HepG2 (cell line): ENCODE measurements around the gene PCIF1. TPM values are rescaled to one million over a fixed set of nuclear protein-coding genes. Genes with fewer than 3 reads are reported as not detected.

Experiments used
- ATAC-seq: fragments of 200-7000 bp; cut with Tn5 transposase; 3 replicates; pipeline ENCODE4 v1.9.1; 2020; ENCODE audit warnings: mild to moderate bottlenecking, moderate library complexity
- BruUV-seq: library from RNA; stranded (reverse); fragments of 400-500 nt; replicated peaks from 2 replicates; lab custom pipeline; 2021; lab: Mats Ljungman, UMichigan
- CTCF ChIA-PET: fragments of 300-600 bp; formaldehyde crosslinking; extraction: SDS; loops from one replicate; lab custom pipeline; 2021; ENCODE audit warnings: low total read pairs, inconsistent platforms, low intra/inter-chr PET ratio; lab: Yijun Ruan, JAX
- POLR2A ChIA-PET: fragments of 350-600 bp; sonication (Branson Sonifier 250); formaldehyde crosslinking; loops from one replicate; lab custom pipeline; 2020; ENCODE audit warnings: antibody characterized with exemption, inconsistent platforms; lab: Yijun Ruan, JAX
- DNase-seq: peaks from one replicate; pipeline ENCODE4 v3.0.0-alpha.2; 2015; ENCODE audit warnings: low spot score
- FAIRE-seq: peaks from 3 replicates; lab custom pipeline; 2011; peaks lifted over from hg19 to GRCh38; lab: Jason Lieb, UNC
- H2AFZ ChIP-seq: one replicate; pipeline ENCODE4 v1.6.1; 2011; ENCODE audit warnings: low read length, inconsistent platforms
- H3K27ac ChIP-seq: fragments of 300-600 bp; 3 replicates; pipeline ENCODE4 v1.8.0; 2011; ENCODE audit warnings: mixed run types, mild to moderate bottlenecking, mixed read lengths, low read length, inconsistent platforms; ENCODE audit not compliant: insufficient read depth; ENCODE audit errors: extremely low read length
- H3K27me3 ChIP-seq, 2 experiments: fragments of 200-600 bp in 1 of 2; 2 replicates in 1 of 2; 3 replicates in 1 of 2; pipeline versions ENCODE4 v1.6.0 to v1.8.0; 2011; ENCODE audit warnings: low read length in 2 of 2, mild to moderate bottlenecking in 2 of 2, moderate library complexity in 2 of 2, inconsistent platforms in 1 of 2; ENCODE audit not compliant: insufficient read depth in 2 of 2, control insufficient read depth in 1 of 2
- H3K36me3 ChIP-seq, 2 experiments: fragments of 200-600 bp in 1 of 2; replicated peaks in 1 of 2; 2 replicates in 1 of 2; 3 replicates in 1 of 2; pipeline versions ENCODE4 v1.5.1 to v1.8.0; 2011; ENCODE audit warnings: low read length in 2 of 2, inconsistent platforms in 1 of 2; ENCODE audit not compliant: insufficient read depth in 2 of 2, control insufficient read depth in 1 of 2
- H3K4me1 ChIP-seq: 2 replicates; pipeline ENCODE4 v1.5.1; 2012; ENCODE audit warnings: low read length, inconsistent platforms; ENCODE audit not compliant: insufficient read depth
- H3K4me2 ChIP-seq: 2 replicates; pipeline ENCODE4 v1.6.0; 2011; ENCODE audit warnings: low read depth, low read length, inconsistent platforms
- H3K4me3 ChIP-seq, 3 experiments: fragments of 200-600 bp in 1 of 3; sonication (generic), shearing (Covaris generic) in 1 of 3; replicated peaks in 1 of 3; 2 replicates each; pipeline ENCODE4 v1.5.1; 2011 to 2016; ENCODE audit warnings: low read length in 3 of 3, inconsistent platforms in 2 of 3, low read depth in 2 of 3, mild to moderate bottlenecking in 2 of 3, control low read depth in 1 of 3, mixed read lengths in 1 of 3; ENCODE audit not compliant: insufficient read depth in 1 of 3
- H3K79me2 ChIP-seq: one replicate; pipeline ENCODE4 v1.6.1; 2011; ENCODE audit warnings: low read length, inconsistent platforms; ENCODE audit not compliant: insufficient read depth
- H3K9ac ChIP-seq: 2 replicates; pipeline ENCODE4 v1.6.0; 2011; ENCODE audit warnings: mild to moderate bottlenecking, low read depth, low read length, inconsistent platforms; ENCODE audit not compliant: insufficient read depth
- H3K9me3 ChIP-seq: 2 replicates; pipeline ENCODE4 v1.5.1; 2012; ENCODE audit warnings: mild to moderate bottlenecking, low read length
- H4K20me1 ChIP-seq: 2 replicates; pipeline ENCODE4 v1.6.0; 2011; ENCODE audit warnings: inconsistent platforms, mild to moderate bottlenecking, low read length, moderate library complexity; ENCODE audit not compliant: insufficient read depth
- ESRRA ChIP-seq: sonication (generic); formaldehyde crosslinking; IDR thresholded peaks from 2 replicates; pipeline ENCODE4 v1.5.1; 2020; ENCODE audit warnings: mild to moderate bottlenecking, low read depth, missing genetic modification reagents
- HMG20A ChIP-seq: IDR thresholded peaks from 2 replicates; pipeline ENCODE4 v1.6.1; 2016; ENCODE audit warnings: borderline replicate concordance
- MTA1 ChIP-seq: sonication (generic); formaldehyde crosslinking; IDR thresholded peaks from 2 replicates; pipeline ENCODE4 v1.4.0; 2020; ENCODE audit warnings: missing genetic modification reagents, mild to moderate bottlenecking, borderline replicate concordance
- NFE2L1 ChIP-seq: sonication (generic); formaldehyde crosslinking; IDR thresholded peaks from 2 replicates; pipeline ENCODE4 v1.4.0; 2020; ENCODE audit warnings: missing genetic modification reagents, mild to moderate bottlenecking, borderline replicate concordance
- PAWR ChIP-seq: sonication (generic); formaldehyde crosslinking; IDR thresholded peaks from 2 replicates; pipeline ENCODE4 v1.4.0; 2020; ENCODE audit warnings: missing genetic modification reagents, mild to moderate bottlenecking, borderline replicate concordance
- RFX3 ChIP-seq: IDR thresholded peaks from 2 replicates; pipeline ENCODE4 v1.6.1; 2016; ENCODE audit warnings: missing biosample characterization, missing genetic modification reagents
- SIN3A ChIP-seq: IDR thresholded peaks from 2 replicates; pipeline ENCODE4 v1.6.1; 2011; ENCODE audit warnings: low read depth, mild to moderate bottlenecking, control low read depth, low read length, borderline replicate concordance
- SP2 ChIP-seq: sonication (generic); formaldehyde crosslinking; IDR thresholded peaks from 2 replicates; pipeline ENCODE4 v1.5.1; 2020; ENCODE audit warnings: mild to moderate bottlenecking, missing genetic modification reagents
- ZNF207 ChIP-seq: fragments of 450-650 bp; IDR thresholded peaks from 2 replicates; pipeline ENCODE4 v1.6.1; 2016; ENCODE audit warnings: antibody characterized with exemption, borderline replicate concordance
- ZNF609 ChIP-seq: sonication (generic); formaldehyde crosslinking; IDR thresholded peaks from 2 replicates; pipeline ENCODE4 v1.4.0; 2020; ENCODE audit warnings: mild to moderate bottlenecking, missing genetic modification reagents, borderline replicate concordance
- ZNF7 ChIP-seq: IDR thresholded peaks from 2 replicates; pipeline ENCODE4 v1.6.1; 2016; ENCODE audit warnings: missing biosample characterization, missing genetic modification reagents
- ZNF780A ChIP-seq: sonication (generic); formaldehyde crosslinking; IDR thresholded peaks from 2 replicates; pipeline ENCODE4 v1.8.0; 2022; ENCODE audit warnings: mild to moderate bottlenecking, missing genetic modification reagents, moderate library complexity
- ZSCAN30 ChIP-seq: sonication (generic); formaldehyde crosslinking; IDR thresholded peaks from 2 replicates; pipeline ENCODE4 v1.5.0; 2020; ENCODE audit warnings: mild to moderate bottlenecking, missing genetic modification reagents
- WGBS: methylation state at CpG from one replicate; pipeline ENCODE4 v1.1.6; 2017; ENCODE audit warnings: low lambda C conversion rate; 5-methylcytosine and 5-hydroxymethylcytosine counted together
- in situ Hi-C: cut with HindIII; loops from 2 replicates; pipeline ENCODE4 v1.10.0; 2017; ENCODE audit warnings: low pct_unique_long_range_greater_than_20kb; ENCODE audit not compliant: extremely low pct_ligation_motif_present
- intact Hi-C: fragments of 100-400 bp; cut with micrococcal nuclease; formaldehyde crosslinking; loops from one replicate; pipeline ENCODE4 v1.10.0; 2022; ENCODE audit not compliant: unreplicated experiment
- polyA plus RNA-seq, 8 experiments: library from polyadenylated mRNA; depleted of rRNA in 3 of 8; stranded (reverse) in 7 of 8; unstranded in 1 of 8; fragments of >200 nt; fragmentation: Illumina TruSeq in 4 of 8; extraction: Trizol in 4 of 8; gene quantifications; 2 replicates each; pipeline versions ENCODE4 v1.2.1 to v1.2.3, GENCODE V29; 2011 to 2016; ENCODE audit warnings: low read depth in 4 of 8, missing spikeins in 1 of 8, mixed read lengths in 1 of 8; ENCODE audit not compliant: insufficient read depth in 1 of 8
- total RNA-seq, 5 experiments: library from RNA; depleted of rRNA; stranded (reverse); fragments of >200 nt; fragmentation: Illumina TruSeq; extraction: Trizol; gene quantifications; 2 replicates each; pipeline ENCODE4 v1.2.3, GENCODE V29; 2016; ENCODE audit warnings: low read depth in 1 of 5
- TF ChIP-seq, protein P1 (sequence below): sonication (generic); formaldehyde crosslinking; IDR thresholded peaks from 2 replicates; pipeline ENCODE4 v1.4.0; 2020; ENCODE audit warnings: missing genetic modification reagents

Gene PCIF1
- total and polyA plus RNA-seq, 2 of the 13 experiments (the other 11 are each of a cell fraction or from before 2014, with no cell fraction given), result 20.9 to 24.4 TPM

GRCh38 chr20:45912344-45912682, 22.2 kb upstream of the PCIF1 start (continued):
- no peak for TF ChIP-seq ZNF609 (CRISPR knock-in tag)
- no peak for TF ChIP-seq RFX3
- no peak for TF ChIP-seq ESRRA (CRISPR knock-in tag)
- TF ChIP-seq HMG20A (CRISPR knock-in tag), result no peak
- TF ChIP-seq NFE2L1 (CRISPR knock-in tag), result no peak

GRCh38 chr20:45913116-45913515, 21.4 kb upstream of the PCIF1 start:
- POLR2A ChIA-PET, result interaction anchor here (1.3 kb wide), 1 partner anchor 11 kb away, joined by 3 read pairs; no protein-coding TSS in a partner anchor
- Histone ChIP-seq H3K9me3 (no peaks in the 10 kb centered on the region), H3K4me3 (no peak overlapping the region), H3K36me3 (no peaks in the 10 kb centered on the region), H3K9ac (no peak overlapping the region), H3K4me2 (no peak overlapping the region), H3K27ac (no peak overlapping the region), H3K27me3 (peaks cover 0 to 8% of the 10 kb centered on the region in 2 experiments; a peak in 3 of 5 replicates), H4K20me1 (no peaks in the 10 kb centered on the region), H2AFZ (no peak overlapping the region), H3K79me2 (no peaks in the 10 kb centered on the region), H3K4me1 (peaks cover 65% of the 10 kb centered on the region)
- ATAC-seq, result no peak
- WGBS, result 73% methylated on average over 5 of the region's 5 CpGs
- CTCF ChIA-PET, result no interaction called here
- in situ Hi-C loops (no loop called here), intact Hi-C loops (no loop called here)
- no peak for FAIRE-seq
- no peak for DNase-seq
- no TSS peak for BruUV-seq
- no peak for TF ChIP-seq ZNF780A (CRISPR knock-in tag)
- no peak for TF ChIP-seq SP2
- TF ChIP-seq PAWR (CRISPR knock-in tag), result no peak
- TF ChIP-seq, protein P1, sequence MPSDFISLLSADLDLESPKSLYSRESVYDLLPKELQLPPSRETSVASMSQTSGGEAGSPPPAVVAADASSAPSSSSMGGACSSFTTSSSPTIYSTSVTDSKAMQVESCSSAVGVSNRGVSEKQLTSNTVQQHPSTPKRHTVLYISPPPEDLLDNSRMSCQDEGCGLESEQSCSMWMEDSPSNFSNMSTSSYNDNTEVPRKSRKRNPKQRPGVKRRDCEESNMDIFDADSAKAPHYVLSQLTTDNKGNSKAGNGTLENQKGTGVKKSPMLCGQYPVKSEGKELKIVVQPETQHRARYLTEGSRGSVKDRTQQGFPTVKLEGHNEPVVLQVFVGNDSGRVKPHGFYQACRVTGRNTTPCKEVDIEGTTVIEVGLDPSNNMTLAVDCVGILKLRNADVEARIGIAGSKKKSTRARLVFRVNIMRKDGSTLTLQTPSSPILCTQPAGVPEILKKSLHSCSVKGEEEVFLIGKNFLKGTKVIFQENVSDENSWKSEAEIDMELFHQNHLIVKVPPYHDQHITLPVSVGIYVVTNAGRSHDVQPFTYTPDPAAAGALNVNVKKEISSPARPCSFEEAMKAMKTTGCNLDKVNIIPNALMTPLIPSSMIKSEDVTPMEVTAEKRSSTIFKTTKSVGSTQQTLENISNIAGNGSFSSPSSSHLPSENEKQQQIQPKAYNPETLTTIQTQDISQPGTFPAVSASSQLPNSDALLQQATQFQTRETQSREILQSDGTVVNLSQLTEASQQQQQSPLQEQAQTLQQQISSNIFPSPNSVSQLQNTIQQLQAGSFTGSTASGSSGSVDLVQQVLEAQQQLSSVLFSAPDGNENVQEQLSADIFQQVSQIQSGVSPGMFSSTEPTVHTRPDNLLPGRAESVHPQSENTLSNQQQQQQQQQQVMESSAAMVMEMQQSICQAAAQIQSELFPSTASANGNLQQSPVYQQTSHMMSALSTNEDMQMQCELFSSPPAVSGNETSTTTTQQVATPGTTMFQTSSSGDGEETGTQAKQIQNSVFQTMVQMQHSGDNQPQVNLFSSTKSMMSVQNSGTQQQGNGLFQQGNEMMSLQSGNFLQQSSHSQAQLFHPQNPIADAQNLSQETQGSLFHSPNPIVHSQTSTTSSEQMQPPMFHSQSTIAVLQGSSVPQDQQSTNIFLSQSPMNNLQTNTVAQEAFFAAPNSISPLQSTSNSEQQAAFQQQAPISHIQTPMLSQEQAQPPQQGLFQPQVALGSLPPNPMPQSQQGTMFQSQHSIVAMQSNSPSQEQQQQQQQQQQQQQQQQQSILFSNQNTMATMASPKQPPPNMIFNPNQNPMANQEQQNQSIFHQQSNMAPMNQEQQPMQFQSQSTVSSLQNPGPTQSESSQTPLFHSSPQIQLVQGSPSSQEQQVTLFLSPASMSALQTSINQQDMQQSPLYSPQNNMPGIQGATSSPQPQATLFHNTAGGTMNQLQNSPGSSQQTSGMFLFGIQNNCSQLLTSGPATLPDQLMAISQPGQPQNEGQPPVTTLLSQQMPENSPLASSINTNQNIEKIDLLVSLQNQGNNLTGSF (CRISPR knock-in tag), result no peak
- TF ChIP-seq MTA1, result no peak
- no peak for TF ChIP-seq ZNF7 (CRISPR knock-in tag)
- TF ChIP-seq ZNF207, result no peak
- TF ChIP-seq ZSCAN30 (CRISPR knock-in tag), result no peak
- TF ChIP-seq SIN3A, result no peak
